GM12865 (cell line): ENCODE results near the gene SPATA46.

ENCODE experiments used
- DNase-seq: peaks from one replicate; pipeline ENCODE4 v3.0.0; 2010; ENCODE audit warnings: low read depth
- H3K4me3 ChIP-seq: 2 replicates; pipeline ENCODE4 v1.5.1; 2011; ENCODE audit warnings: mild to moderate bottlenecking, low read depth, low read length, control low read depth
- TF ChIP-seq, protein P1 (sequence below): IDR thresholded peaks from 2 replicates; pipeline ENCODE4 v1.5.1; 2011; ENCODE audit warnings: low read length, control low read depth, low read depth, inconsistent platforms; ENCODE audit not compliant: insufficient read depth; ENCODE audit errors: missing control alignments

Gene SPATA46

DNA sequence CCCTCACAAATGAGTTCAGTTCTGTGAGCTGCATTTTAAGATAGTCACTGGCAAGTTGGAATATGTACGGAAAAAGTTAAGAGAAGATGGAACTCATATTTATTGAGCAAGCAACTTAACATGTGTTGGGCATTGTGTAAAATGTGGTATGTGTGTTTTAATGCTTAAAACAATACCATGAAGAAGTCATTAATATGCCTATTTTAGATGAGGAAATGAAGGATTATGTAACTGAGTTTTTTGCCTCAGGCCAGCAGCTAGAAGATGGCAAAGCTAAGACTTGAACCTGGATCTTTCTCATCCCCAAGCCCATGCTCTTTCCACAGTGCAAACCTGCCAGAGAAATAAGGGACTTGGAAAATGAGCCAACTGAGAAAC lies 48.9 kb downstream of the SPATA46 start:
- no peak for DNase-seq
- TF ChIP-seq, protein P1, sequence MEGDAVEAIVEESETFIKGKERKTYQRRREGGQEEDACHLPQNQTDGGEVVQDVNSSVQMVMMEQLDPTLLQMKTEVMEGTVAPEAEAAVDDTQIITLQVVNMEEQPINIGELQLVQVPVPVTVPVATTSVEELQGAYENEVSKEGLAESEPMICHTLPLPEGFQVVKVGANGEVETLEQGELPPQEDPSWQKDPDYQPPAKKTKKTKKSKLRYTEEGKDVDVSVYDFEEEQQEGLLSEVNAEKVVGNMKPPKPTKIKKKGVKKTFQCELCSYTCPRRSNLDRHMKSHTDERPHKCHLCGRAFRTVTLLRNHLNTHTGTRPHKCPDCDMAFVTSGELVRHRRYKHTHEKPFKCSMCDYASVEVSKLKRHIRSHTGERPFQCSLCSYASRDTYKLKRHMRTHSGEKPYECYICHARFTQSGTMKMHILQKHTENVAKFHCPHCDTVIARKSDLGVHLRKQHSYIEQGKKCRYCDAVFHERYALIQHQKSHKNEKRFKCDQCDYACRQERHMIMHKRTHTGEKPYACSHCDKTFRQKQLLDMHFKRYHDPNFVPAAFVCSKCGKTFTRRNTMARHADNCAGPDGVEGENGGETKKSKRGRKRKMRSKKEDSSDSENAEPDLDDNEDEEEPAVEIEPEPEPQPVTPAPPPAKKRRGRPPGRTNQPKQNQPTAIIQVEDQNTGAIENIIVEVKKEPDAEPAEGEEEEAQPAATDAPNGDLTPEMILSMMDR, result no peak
- H3K4me3 ChIP-seq, result no peak overlapping the region

DNA sequence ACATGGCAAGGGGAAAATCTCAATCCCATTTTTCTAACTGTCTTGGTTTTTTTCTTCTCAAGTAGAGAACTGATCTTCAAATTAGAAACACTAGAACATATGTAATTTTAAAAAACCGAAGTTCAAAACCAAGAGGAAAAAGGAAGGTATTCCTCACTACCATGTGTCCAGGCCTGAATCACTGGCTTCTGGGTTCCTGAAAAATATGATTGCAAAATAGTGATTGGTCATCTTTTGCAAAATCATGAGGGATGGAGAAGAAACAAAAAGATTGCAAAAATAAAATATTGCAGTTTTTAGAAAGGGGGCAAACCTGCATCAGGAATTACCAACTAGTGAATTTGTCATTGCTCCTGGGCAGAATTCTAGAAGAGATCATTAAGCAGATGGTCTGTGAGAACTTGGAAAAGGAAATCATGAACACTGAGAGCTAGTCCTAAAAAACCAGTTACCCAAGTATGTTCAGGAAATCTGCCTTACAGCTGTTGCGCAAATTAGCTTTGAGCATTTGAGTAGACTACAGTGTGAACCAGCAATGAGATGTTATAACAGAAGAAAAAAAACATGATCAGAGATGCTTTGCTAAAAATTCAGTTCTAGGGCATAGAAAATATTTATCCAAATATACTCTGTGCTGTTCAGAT lies 49.4 kb downstream of the SPATA46 start:
- H3K4me3 ChIP-seq, result no peak overlapping the region
- TF ChIP-seq, protein P1, result no peak
- DNase-seq, result no peak

DNA sequence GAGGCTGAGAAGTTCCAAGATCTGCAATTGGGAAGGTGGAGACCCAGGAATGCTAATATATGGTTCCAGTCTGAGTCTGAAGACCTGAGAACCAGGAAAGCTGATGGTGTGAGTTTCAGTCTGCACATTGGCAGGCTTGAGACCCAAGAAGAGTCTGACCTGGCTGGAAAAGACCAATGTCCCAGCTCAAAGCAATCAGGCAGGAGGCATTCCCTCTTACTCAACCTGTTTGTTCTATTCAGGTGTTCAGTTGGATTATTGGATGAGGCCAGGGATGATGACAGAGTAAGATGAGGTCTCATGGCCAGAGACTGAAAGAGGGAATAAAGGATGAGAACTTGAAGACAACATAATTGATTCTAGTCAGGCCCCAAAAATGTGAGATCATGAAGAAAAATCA lies 50.1 kb downstream of the SPATA46 start:
- no peak overlapping the region for H3K4me3 ChIP-seq
- TF ChIP-seq, protein P1, result no peak
- DNase-seq, result no peak

DNA sequence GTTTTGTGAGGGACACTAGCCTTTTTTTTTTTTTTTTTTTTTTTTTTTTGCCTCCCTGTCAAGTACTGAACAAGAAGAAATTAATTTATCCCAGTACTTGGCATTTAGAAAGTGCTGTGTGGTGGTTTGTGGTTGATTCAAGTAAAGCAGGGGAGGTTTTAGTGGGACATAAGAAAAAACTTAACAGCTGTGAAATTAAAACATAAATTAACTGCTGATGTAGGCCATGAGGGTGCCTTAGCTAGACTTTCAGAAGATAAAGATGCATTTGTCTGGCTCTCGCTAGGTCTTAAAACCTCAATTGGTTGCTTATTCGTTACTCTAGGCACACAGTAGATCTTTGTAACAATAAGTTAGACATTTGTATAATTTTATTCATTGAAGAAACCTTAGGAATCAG lies 52.3 kb downstream of the SPATA46 start:
- TF ChIP-seq, protein P1, result no peak
- DNase-seq, result no peak
- H3K4me3 ChIP-seq, result no peak overlapping the region
